Measurements from ENCODE around the gene MALRD1.

DNA sequence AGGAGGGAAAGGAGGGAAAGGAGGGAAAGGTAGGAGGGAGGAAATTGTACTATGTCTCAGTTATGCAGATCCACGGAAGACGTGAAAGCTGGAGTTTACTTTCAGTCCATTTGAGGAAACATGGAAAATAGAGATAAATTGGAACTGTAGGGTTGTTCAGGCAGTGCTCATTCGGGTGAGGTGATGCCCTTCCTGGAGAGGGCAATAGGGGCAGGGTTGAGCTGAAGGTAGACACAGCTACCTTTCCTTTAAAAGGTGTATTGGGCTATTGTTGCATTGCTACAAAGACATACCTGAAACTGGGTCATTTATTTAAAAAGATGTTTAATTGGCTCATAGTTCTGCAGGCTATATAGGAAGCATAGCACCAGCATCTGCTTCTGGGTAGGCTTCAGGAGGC, 650.7 kb downstream of the MALRD1 start:
- TF ChIP-seq, protein P1, sequence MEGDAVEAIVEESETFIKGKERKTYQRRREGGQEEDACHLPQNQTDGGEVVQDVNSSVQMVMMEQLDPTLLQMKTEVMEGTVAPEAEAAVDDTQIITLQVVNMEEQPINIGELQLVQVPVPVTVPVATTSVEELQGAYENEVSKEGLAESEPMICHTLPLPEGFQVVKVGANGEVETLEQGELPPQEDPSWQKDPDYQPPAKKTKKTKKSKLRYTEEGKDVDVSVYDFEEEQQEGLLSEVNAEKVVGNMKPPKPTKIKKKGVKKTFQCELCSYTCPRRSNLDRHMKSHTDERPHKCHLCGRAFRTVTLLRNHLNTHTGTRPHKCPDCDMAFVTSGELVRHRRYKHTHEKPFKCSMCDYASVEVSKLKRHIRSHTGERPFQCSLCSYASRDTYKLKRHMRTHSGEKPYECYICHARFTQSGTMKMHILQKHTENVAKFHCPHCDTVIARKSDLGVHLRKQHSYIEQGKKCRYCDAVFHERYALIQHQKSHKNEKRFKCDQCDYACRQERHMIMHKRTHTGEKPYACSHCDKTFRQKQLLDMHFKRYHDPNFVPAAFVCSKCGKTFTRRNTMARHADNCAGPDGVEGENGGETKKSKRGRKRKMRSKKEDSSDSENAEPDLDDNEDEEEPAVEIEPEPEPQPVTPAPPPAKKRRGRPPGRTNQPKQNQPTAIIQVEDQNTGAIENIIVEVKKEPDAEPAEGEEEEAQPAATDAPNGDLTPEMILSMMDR (conservative IDR thresholded peaks at IDR 0.05; ENCODE audit: low read depth, low read length): no peak
- TF ChIP-seq EZH2 (IDR thresholded peaks at IDR 0.05; ENCODE audit: borderline replicate concordance, low read depth, low read length, poor library complexity, severe bottlenecking): no peak

Measured in A673 (cell line).